Measurements from ENCODE around the gene CCZ1B.
"Not testable (repeated sequence)": the region's sequence is repeated elsewhere in the genome, so short reads cannot be mapped to it uniquely, and the experiment has no call there.

Gene CCZ1B

DNA sequence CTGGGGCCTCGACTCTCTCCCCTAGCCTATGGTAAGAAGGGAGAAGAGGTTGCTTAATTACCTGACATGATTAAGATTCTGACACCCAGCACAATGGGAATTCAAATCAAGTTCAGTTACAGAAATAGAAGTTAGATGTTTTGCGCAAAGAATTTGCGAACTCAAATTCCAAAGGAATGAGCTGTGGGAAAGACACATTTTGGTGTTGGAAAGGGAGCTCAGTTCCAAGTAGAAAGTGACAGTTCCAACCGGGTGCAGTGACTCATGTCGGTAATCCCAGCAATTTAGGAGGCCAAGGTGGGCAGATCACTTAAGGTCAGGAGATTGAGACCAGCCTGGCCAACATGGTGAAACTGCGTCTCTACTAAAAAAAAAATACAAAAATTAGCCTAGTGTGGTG lies 4.0 kb upstream of the CCZ1B start:
- not testable (repeated sequence) for DNase-seq

- DNase-seq: not testable (repeated sequence)
Observed at GRCh38 chr7:6829616-6830015, 3.5 kb upstream of the CCZ1B start.

GRCh38 chr7:6827180-6827579 lies 1.1 kb upstream of the CCZ1B start:
- not testable (repeated sequence) for DNase-seq

GRCh38 chr7:6825236-6826125 lies 594 bp downstream of the CCZ1B start:
- DNase-seq: not testable (repeated sequence)

DNA sequence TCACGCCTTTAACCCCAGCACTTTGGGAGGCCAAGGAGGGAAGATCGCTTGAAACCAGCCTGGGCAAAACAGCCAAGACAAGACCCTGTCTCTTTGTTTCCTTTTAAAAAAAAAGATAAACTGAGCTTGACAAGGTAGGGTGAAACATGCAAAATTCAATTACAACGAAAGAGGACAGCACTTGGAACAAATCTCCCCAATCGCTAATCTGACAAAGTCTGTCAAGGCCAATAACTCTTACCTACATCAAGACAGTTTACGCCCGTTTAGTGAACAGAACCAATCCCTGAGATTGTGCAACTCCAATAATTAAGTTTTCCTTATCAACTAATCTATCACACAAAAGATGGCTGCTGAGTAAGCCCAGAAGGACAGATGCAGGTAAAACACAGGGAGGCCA lies 4.5 kb downstream of the CCZ1B start:
- not testable (repeated sequence) for DNase-seq

DNA sequence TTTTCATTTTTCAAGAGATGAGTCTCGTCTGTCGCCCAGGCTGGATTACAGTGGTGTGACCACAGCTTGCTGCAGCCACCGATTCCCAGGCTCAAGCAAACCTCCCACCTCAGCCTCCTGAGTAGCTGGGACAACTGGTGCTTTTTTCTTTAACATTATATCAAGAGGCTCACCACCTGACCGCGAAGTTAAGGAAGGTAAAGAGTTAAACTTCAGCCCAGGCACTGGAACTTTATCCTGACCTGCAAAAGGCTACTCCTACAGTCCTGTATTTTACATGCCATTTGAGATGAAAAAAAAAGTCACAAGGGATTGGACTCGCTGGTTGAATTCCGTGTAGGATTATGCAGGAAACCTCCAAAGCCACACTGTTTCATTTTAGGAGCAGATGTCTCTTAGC lies 10.6 kb downstream of the CCZ1B start:
- DNase-seq: not testable (repeated sequence)

DNA sequence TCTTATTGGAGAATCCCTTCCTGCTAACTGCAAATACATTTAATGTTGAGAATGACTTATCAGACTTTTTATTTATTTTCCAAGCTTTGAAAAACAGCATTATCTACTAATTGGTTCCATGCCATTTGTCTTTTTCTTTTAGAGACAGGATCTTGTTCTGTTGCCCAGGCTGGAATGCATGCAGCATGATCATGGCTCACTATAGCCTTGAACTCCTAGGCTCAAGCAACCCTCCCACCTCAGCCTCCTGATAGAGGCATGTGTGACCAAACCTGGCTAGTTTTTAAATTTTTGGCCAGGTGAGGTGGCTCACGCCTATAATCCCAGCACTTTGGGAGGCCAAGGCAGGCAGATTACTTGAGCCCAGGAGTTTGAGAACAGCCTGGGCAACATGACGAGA lies 13.1 kb downstream of the CCZ1B start:
- DNase-seq: not testable (repeated sequence)

- not testable (repeated sequence) for DNase-seq
Observed at GRCh38 chr7:6807959-6808358, 18.1 kb downstream of the CCZ1B start.

DNA sequence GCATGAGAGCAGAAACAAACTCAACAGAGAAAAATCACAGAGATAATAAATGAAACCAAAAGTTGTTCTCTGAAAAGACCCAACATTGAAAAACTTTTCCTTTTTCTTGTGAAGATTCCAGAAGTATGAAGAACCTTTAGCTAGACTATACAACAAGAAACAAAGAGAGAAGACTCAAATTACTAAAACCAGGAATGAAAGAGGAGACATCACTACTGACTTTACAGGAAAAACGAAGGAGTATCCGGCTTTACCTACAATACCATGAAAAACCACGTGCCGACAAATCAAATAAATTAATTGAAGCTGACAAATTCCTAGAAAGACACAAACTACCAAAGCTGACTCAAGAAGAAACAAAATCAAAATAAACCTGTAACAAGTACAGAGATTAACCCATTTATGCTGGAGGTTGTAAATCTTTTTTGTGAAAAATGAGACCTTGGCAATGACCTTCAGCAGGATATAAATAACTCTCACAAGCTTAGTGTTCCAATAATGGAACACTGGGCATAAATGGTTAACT lies 18.6 kb downstream of the CCZ1B start:
- DNase-seq: not testable (repeated sequence)

- not testable (repeated sequence) for DNase-seq
Observed at GRCh38 chr7:6800331-6800730, 25.7 kb downstream of the CCZ1B start.

GRCh38 chr7:6799887-6800286 lies 26.2 kb downstream of the CCZ1B start:
- DNase-seq: not testable (repeated sequence)

DNA sequence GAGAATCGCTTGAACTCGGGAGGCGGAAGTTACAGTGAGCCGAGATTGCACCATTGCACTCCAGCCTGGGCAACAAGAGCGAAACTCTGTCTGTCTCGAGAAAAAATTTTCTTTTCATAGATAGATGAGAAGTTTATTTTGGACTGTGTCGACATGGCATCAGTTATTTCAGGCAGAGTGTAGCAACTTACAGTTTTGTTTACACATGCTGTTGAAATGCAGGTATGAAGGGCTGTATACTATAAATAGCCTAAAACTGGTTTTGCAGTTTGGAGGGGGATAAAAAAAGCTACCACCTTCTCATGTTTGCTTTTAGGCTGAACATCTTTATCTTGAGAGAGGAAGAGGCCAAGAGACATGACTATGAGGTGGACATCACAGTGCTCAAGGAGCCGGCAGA lies 28.0 kb downstream of the CCZ1B start:
- not testable (repeated sequence) for DNase-seq

DNA sequence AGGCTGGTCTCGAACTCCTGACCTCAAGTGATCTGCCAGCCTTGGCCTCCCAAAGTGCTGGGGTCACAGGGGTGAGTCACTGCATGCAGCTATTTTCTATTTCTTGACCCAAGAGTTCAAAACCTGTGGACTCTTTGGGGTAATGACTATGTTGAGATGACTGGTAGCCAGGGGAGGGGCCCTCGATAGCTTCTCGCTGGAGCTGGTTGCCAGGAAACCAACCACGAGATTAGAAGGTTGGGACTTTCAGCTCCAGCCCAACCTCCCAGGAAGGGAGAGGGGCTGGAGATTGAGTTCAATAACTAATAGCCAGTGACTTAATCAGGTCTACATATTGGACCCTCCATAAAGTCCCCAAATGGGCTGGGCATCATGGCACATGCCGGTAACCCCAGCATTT lies 28.9 kb downstream of the CCZ1B start:
- not testable (repeated sequence) for DNase-seq

GRCh38 chr7:6794276-6794675 lies 31.8 kb downstream of the CCZ1B start:
- not testable (repeated sequence) for DNase-seq

DNA sequence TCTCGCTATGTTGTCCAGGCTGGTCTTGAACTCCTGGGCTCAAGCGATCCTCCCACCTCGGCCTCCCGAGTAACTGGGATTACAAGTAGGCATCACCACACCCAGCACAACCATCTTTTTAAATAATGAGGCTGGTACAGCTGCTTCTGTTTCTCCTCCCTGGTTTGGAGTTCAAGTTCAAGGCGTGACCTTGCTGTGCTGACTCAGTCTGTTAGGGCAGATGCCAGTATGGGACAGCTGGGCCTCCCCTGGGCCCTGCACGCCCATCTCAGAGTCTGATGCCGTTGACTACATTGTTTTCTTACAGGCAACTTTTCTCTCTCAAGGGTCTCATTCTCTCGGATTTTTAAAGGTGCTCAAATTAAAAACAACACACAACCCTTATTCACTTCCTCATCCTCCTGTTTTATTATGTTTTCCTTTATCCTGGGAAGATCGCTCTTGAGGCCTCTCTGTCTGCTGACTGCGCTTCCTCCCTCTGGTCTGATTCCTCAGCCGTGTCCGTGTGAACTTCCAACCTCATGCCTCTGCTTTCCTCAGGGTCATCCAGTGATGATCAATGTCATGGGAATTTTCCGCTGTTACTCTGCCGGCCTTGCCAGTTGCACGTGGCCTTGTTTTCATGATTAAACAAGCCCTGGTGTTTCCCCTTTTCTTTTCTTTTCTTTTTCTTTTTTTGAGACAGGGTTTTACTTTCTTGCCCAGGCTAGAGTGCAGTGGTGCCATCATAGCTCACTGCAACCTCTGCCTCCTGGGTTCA lies 33.8 kb downstream of the CCZ1B start:
- not testable (repeated sequence) for DNase-seq

DNA sequence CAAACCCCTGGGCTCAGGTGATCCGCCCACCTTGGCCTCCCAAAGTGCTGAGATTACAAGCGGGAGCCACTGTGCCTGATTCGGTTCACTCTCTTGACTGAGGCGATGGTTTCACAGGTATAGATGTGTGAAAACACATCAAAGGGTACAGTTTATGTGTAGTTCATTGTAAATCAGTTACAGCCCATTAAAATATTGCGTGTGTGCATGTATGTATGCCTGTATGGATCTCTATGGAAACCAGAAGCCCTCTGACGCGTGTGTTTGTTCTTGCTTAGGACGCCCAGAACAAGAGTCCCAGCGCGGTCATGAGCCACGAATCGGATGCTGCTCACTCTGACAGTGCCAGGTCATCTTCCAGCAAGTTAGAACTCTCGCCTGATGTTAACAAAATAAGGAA lies 36.7 kb downstream of the CCZ1B start:
- not testable (repeated sequence) for DNase-seq

DNA sequence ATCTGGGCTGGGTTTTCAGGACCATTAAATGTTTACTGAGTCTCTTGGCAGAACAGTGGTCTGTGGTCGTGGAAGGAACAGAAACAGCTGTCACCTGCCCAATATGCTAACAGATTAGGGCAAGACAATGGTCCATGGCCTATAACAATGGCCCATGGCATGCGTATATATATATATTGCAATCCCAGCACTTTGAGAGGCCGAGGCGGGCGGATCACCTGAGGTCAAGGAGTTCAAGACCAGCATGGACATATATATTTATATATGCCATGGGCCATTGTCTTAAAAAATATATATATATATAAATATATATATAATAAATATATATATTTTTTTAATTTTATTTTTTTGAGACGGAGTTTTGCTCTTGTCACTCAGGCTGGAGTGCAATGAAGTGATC lies 44.5 kb downstream of the CCZ1B start:
- not testable (repeated sequence) for DNase-seq

GRCh38 chr7:6761186-6761585 lies 64.9 kb downstream of the CCZ1B start:
- not testable (repeated sequence) for DNase-seq

GRCh38 chr7:6753964-6754363 lies 72.1 kb downstream of the CCZ1B start, which contains the start of gene RSPH10B2:
RSPH10B2 (plus strand) TSS chr7:6754103; CDS start chr7:6757678, 3,575 bp downstream.
- not testable (repeated sequence) for DNase-seq

DNA sequence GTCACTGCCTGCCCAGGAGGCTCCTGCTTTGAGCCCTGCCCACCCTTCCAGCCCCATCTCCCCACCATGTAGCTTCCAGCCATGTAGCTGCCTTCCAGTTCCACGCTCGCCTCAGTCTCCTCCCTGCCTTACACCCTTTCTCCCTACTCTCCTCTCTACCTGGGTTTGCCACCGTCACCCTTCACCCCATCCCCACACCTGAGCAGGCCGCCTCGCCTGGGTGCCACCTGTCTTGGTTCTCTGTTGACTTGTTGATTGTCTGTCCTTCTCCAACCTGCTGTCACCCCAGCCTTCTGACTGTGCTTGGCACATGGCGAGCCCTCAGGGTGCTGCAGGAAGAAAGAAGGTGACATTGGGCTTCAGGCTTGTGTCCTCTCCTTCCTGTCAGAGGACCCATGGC lies 75.9 kb downstream of the CCZ1B start:
- not testable (repeated sequence) for DNase-seq

GRCh38 chr7:6749335-6749734 lies 76.7 kb downstream of the CCZ1B start:
- not testable (repeated sequence) for DNase-seq

Data from suppressor macrophage treated with lipopolysaccharide for 1 hour (primary cell).